ENCODE measurements around the gene UBQLN3. TPM values are rescaled to one million over a fixed set of nuclear protein-coding genes. Genes with fewer than 3 reads are reported as not detected.

The UBQLN3 gene
- total and polyA plus RNA-seq, 7 experiments from 2014 or later: 0.32 to 0.57 (median 0.49) TPM; not detected in 4

DNA sequence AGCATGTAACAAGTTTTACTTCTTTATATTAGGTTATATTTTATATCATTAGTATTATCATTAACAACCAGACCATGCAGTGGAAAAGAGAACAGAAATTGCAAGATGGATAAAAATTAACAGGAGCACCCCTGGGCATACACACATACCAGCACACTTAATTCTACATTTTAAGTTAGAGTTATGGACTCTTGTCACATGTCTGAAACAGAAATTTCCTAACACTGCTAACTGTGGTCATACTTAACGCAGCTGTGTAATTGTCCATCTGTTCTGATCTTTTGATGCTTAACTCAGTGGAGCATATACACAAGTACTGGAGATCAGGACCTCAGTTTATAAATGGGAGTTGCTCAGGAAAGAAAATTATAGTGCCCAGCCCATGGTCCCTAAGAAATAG is 38.2 kb upstream of the UBQLN3 start:
- Mint-ChIP-seq H3K27me3 (peaks cover 0 to 8% (median 4%) of the 10 kb centered on the region in 5 donors), H3K9me3 (peaks cover 0 to 4% (median 0%) of the 10 kb centered on the region in 11 donors), H3K4me1 (peaks cover 0 to 1% (median 0%) of the 10 kb centered on the region in 7 donors), H3K36me3 (peaks cover 0 to 6% (median 0%) of the 10 kb centered on the region in 5 donors), H3K27ac (no peak overlapping the region), H3K4me3 (no peak overlapping the region)
- no peak for DNase-seq
- Histone ChIP-seq H3K36me3 (ENCODE audit: control insufficient read depth in 2 of 3, insufficient read depth in 3 of 3, low read length in 3 of 3) (no peaks in the 10 kb centered on the region), H3K4me1 (ENCODE audit: control insufficient read depth in 2 of 2, insufficient read depth in 2 of 2, low read length in 2 of 2) (no peaks in the 10 kb centered on the region), H3K27ac (ENCODE audit: low read depth, low read length) (no peak overlapping the region), H3K9me3 (ENCODE audit: control insufficient read depth in 2 of 3, low read length in 3 of 3) (no peaks in the 10 kb centered on the region), H3K27me3 (ENCODE audit: control insufficient read depth in 2 of 2, insufficient read depth in 2 of 2, low read length in 2 of 2) (peaks cover 0 to 4% of the 10 kb centered on the region in 2 donors), H3K4me3 (ENCODE audit: low read length) (no peak overlapping the region)
- intact Hi-C loops (cut with micrococcal nuclease): no loop called here
- POLR2A ChIA-PET: no interaction called here
- CTCF ChIA-PET: no interaction called here
- no peak for ATAC-seq

GRCh38 chr11:5546457-5546856 is 36.7 kb upstream of the UBQLN3 start:
- ATAC-seq (no peak), DNase-seq (no peak)
- Mint-ChIP-seq H3K9me3 (peaks cover 0 to 4% (median 0%) of the 10 kb centered on the region in 11 donors), H3K27me3 (peaks cover 0 to 8% (median 0%) of the 10 kb centered on the region in 5 donors), H3K27ac (no peak overlapping the region), H3K4me1 (no peaks in the 10 kb centered on the region), H3K4me3 (no peak overlapping the region), H3K36me3 (peaks cover 0 to 1% (median 0%) of the 10 kb centered on the region in 5 donors)
- Histone ChIP-seq H3K36me3 (ENCODE audit: control insufficient read depth in 2 of 3, insufficient read depth in 3 of 3, low read length in 3 of 3) (no peaks in the 10 kb centered on the region), H3K27ac (ENCODE audit: low read depth, low read length) (no peak overlapping the region), H3K9me3 (ENCODE audit: control insufficient read depth in 2 of 3, low read length in 3 of 3) (no peaks in the 10 kb centered on the region), H3K27me3 (ENCODE audit: control insufficient read depth in 2 of 2, insufficient read depth in 2 of 2, low read length in 2 of 2) (peaks cover 0 to 1% of the 10 kb centered on the region in 2 donors), H3K4me3 (ENCODE audit: low read length) (no peak overlapping the region), H3K4me1 (ENCODE audit: control insufficient read depth in 2 of 2, insufficient read depth in 2 of 2, low read length in 2 of 2) (no peaks in the 10 kb centered on the region)
- intact Hi-C loops (cut with micrococcal nuclease): no loop called here
- ChIA-PET CTCF (no interaction called here), POLR2A (no interaction called here)

DNA sequence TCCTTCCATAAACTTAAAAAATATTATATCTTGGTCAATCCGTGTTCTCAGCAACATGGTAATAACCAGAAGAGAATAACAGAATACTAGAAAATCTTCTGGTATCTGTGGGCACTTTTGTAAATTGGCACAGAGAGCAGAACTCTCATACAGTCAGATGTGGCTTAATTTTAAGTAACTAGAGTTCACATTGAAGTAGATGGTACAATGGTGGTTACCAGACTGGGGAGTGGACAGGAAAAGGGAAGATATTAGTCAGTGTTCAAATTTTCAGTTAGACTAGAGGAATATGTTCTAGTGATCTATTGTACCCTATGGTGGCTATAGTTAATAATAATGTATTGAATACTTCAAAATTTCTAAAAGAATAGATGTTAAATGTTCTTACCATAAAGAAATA is 31.7 kb upstream of the UBQLN3 start:
- CTCF ChIA-PET: no interaction called here
- Histone ChIP-seq H3K9me3 (ENCODE audit: control insufficient read depth in 2 of 3, low read length in 3 of 3) (no peaks in the 10 kb centered on the region), H3K36me3 (ENCODE audit: control insufficient read depth in 2 of 3, insufficient read depth in 3 of 3, low read length in 3 of 3) (no peaks in the 10 kb centered on the region), H3K27me3 (ENCODE audit: control insufficient read depth in 2 of 2, insufficient read depth in 2 of 2, low read length in 2 of 2) (no peaks in the 10 kb centered on the region), H3K4me3 (ENCODE audit: low read length) (no peak overlapping the region), H3K4me1 (ENCODE audit: control insufficient read depth in 2 of 2, insufficient read depth in 2 of 2, low read length in 2 of 2) (no peaks in the 10 kb centered on the region), H3K27ac (ENCODE audit: low read depth, low read length) (no peak overlapping the region)
- Mint-ChIP-seq H3K9me3 (peaks cover 0 to 8% (median 0%) of the 10 kb centered on the region in 11 donors), H3K27me3 (peaks cover 0 to 8% (median 4%) of the 10 kb centered on the region in 5 donors), H3K36me3 (no peaks in the 10 kb centered on the region), H3K27ac (no peak overlapping the region), H3K4me1 (no peaks in the 10 kb centered on the region), H3K4me3 (no peak overlapping the region)
- intact Hi-C loops (cut with micrococcal nuclease): no loop called here
- DNase-seq (no peak), ATAC-seq (no peak)
- POLR2A ChIA-PET: no interaction called here

DNA sequence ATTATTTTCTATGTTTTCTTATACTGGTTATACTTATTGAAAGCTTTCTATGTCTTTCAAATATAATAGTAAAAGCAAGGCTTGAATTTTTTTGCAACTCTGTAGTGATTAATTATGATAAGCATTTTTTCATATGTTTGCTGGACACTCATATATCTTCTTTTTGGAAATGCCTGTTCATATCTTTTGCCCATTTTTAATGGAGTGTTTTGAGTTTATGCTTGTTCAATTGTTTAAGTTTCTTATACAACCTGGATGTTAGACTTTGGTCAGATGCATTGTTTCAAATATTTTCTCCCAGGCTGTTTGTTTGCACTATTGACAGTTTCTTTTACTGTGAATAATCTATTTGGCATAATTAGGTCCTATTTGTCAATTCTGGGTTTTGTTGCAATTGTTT is 26.7 kb upstream of the UBQLN3 start:
- no peak overlapping the region for H3K27ac ChIP-seq (ENCODE audit: low read depth, low read length)
- no peaks in the 10 kb centered on the region for H3K9me3 ChIP-seq (ENCODE audit: control insufficient read depth in 2 of 3, low read length in 3 of 3)
- Mint-ChIP-seq H3K36me3 (no peaks in the 10 kb centered on the region), H3K27me3 (peaks cover 0 to 8% (median 4%) of the 10 kb centered on the region in 5 donors), H3K9me3 (peaks cover 0 to 11% (median 0%) of the 10 kb centered on the region in 11 donors), H3K4me3 (no peak overlapping the region), H3K27ac (no peak overlapping the region), H3K4me1 (no peaks in the 10 kb centered on the region)
- DNase-seq: no peak
- H3K27me3 ChIP-seq (ENCODE audit: control insufficient read depth in 2 of 2, insufficient read depth in 2 of 2, low read length in 2 of 2): no peaks in the 10 kb centered on the region
- CTCF ChIA-PET: no interaction called here
- POLR2A ChIA-PET: no interaction called here
- intact Hi-C loops (cut with micrococcal nuclease): no loop called here
- no peak overlapping the region for H3K4me3 ChIP-seq (ENCODE audit: low read length)
- no peaks in the 10 kb centered on the region for H3K36me3 ChIP-seq (ENCODE audit: control insufficient read depth in 2 of 3, insufficient read depth in 3 of 3, low read length in 3 of 3)
- no peak for ATAC-seq
- no peaks in the 10 kb centered on the region for H3K4me1 ChIP-seq (ENCODE audit: control insufficient read depth in 2 of 2, insufficient read depth in 2 of 2, low read length in 2 of 2)

DNA sequence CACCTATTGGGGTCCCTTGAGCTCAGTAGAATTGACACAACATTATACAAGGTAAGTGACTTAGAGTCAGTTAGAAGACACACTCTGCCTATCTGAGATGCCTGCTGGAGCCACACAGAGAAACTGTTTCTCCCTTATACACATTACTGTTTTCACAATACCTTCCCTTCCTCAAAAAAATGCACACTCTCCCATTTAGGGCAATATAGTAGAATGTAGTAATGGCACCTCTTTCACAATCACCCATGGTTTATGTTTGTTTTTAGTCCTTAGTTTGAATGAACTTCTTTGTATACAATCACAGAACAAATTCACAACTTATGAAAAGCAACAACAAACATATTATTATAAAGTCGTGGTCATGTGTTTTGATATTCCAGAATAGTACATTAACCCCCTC is 24.3 kb upstream of the UBQLN3 start:
- Histone ChIP-seq H3K27me3 (ENCODE audit: control insufficient read depth in 2 of 2, insufficient read depth in 2 of 2, low read length in 2 of 2) (no peaks in the 10 kb centered on the region), H3K27ac (ENCODE audit: low read depth, low read length) (no peak overlapping the region), H3K9me3 (ENCODE audit: control insufficient read depth in 2 of 3, low read length in 3 of 3) (no peaks in the 10 kb centered on the region), H3K36me3 (ENCODE audit: control insufficient read depth in 2 of 3, insufficient read depth in 3 of 3, low read length in 3 of 3) (no peaks in the 10 kb centered on the region), H3K4me3 (ENCODE audit: low read length) (no peak overlapping the region), H3K4me1 (ENCODE audit: control insufficient read depth in 2 of 2, insufficient read depth in 2 of 2, low read length in 2 of 2) (no peaks in the 10 kb centered on the region)
- Mint-ChIP-seq H3K4me3 (no peak overlapping the region), H3K27ac (no peak overlapping the region), H3K36me3 (no peaks in the 10 kb centered on the region), H3K9me3 (peaks cover 0 to 11% (median 0%) of the 10 kb centered on the region in 11 donors), H3K4me1 (no peaks in the 10 kb centered on the region), H3K27me3 (peaks cover 0 to 8% (median 4%) of the 10 kb centered on the region in 5 donors)
- intact Hi-C loops (cut with micrococcal nuclease): no loop called here
- CTCF ChIA-PET: no interaction called here
- POLR2A ChIA-PET: no interaction called here
- DNase-seq: no peak
- no peak for ATAC-seq

GRCh38 chr11:5531053-5531831 is 21.5 kb upstream of the UBQLN3 start:
- H3K27me3 Mint-ChIP-seq: peaks cover 0 to 5% (median 0%) of the 10 kb centered on the region in 5 donors
- CTCF ChIA-PET: no interaction called here
- H3K4me1 ChIP-seq (ENCODE audit: control insufficient read depth in 2 of 2, insufficient read depth in 2 of 2, low read length in 2 of 2): no peaks in the 10 kb centered on the region
- no peaks in the 10 kb centered on the region for H3K27me3 ChIP-seq (ENCODE audit: control insufficient read depth in 2 of 2, insufficient read depth in 2 of 2, low read length in 2 of 2)
- H3K9me3 ChIP-seq (ENCODE audit: control insufficient read depth in 2 of 3, low read length in 3 of 3): no peaks in the 10 kb centered on the region
- no peaks in the 10 kb centered on the region for H3K36me3 ChIP-seq (ENCODE audit: control insufficient read depth in 2 of 3, insufficient read depth in 3 of 3, low read length in 3 of 3)
- ATAC-seq: no peak
- H3K4me1 Mint-ChIP-seq: no peaks in the 10 kb centered on the region
- H3K27ac Mint-ChIP-seq: no peak overlapping the region
- no peak for DNase-seq
- POLR2A ChIA-PET: no interaction called here
- no peak overlapping the region for H3K27ac ChIP-seq (ENCODE audit: low read depth, low read length)
- intact Hi-C loops (cut with micrococcal nuclease): no loop called here
- no peaks in the 10 kb centered on the region for H3K36me3 Mint-ChIP-seq
- H3K4me3 ChIP-seq (ENCODE audit: low read length): no peak overlapping the region
- H3K9me3 Mint-ChIP-seq: peaks cover 0 to 2% (median 0%) of the 10 kb centered on the region in 11 donors
- no peak overlapping the region for H3K4me3 Mint-ChIP-seq

- CTCF ChIA-PET: interaction anchor here (0.6 kb wide), 1 partner anchor 59 kb away, joined by 3 read pairs; no protein-coding TSS in a partner anchor
- no peaks in the 10 kb centered on the region for H3K9me3 Mint-ChIP-seq
- no peak overlapping the region for H3K4me3 ChIP-seq (ENCODE audit: low read length)
- H3K27ac Mint-ChIP-seq: no peak overlapping the region
- POLR2A ChIA-PET: no interaction called here
- no peaks in the 10 kb centered on the region for H3K27me3 ChIP-seq (ENCODE audit: control insufficient read depth in 2 of 2, insufficient read depth in 2 of 2, low read length in 2 of 2)
- H3K36me3 Mint-ChIP-seq: no peaks in the 10 kb centered on the region
- H3K36me3 ChIP-seq (ENCODE audit: control insufficient read depth in 2 of 3, insufficient read depth in 3 of 3, low read length in 3 of 3): no peaks in the 10 kb centered on the region
- ATAC-seq: no peak
- H3K9me3 ChIP-seq (ENCODE audit: control insufficient read depth in 2 of 3, low read length in 3 of 3): no peaks in the 10 kb centered on the region
- DNase-seq: no peak
- H3K27ac ChIP-seq (ENCODE audit: low read depth, low read length): no peak overlapping the region
- intact Hi-C loops (cut with micrococcal nuclease): no loop called here
- no peaks in the 10 kb centered on the region for H3K27me3 Mint-ChIP-seq
- H3K4me3 Mint-ChIP-seq: no peak overlapping the region
- no peaks in the 10 kb centered on the region for H3K4me1 Mint-ChIP-seq
- H3K4me1 ChIP-seq (ENCODE audit: control insufficient read depth in 2 of 2, insufficient read depth in 2 of 2, low read length in 2 of 2): no peaks in the 10 kb centered on the region
These were observed 18.7 kb upstream of the UBQLN3 start for GRCh38 chr11:5528495-5528894.
